PFSK-1 (cell line): ENCODE measurements around the gene PCIF1.

Source experiments
- FOXP2 ChIP-seq: optimal IDR thresholded peaks from 2 replicates; pipeline ENCODE3; 2011; ENCODE audit warnings: borderline replicate concordance, control low read depth, inconsistent platforms; ENCODE audit not compliant: insufficient read depth; ENCODE audit errors: extremely low read length, extremely low read depth
- POLR2AphosphoS5 ChIP-seq: IDR thresholded peaks from 2 replicates; pipeline ENCODE4 v1.6.1; 2012; ENCODE audit warnings: low read depth, mild to moderate bottlenecking, control low read depth, low read length, moderate library complexity
- SIN3A ChIP-seq: IDR thresholded peaks from 2 replicates; pipeline ENCODE4 v1.6.1; 2012; ENCODE audit warnings: mild to moderate bottlenecking, low read length, moderate library complexity, borderline replicate concordance; ENCODE audit not compliant: insufficient read depth
- TAF1 ChIP-seq: IDR thresholded peaks from 2 replicates; pipeline ENCODE4 v1.6.1; 2012; ENCODE audit warnings: low read length, control low read depth, borderline replicate concordance; ENCODE audit not compliant: insufficient read depth
- TF ChIP-seq, protein P1 (sequence below), 2 experiments: IDR thresholded peaks; 2 replicates each; pipeline versions ENCODE4 v1.6.1 to v1.8.0; 2011 to 2012; ENCODE audit warnings: low read depth in 2 of 2, low read length in 2 of 2, control low read depth in 1 of 2, inconsistent platforms in 1 of 2, mild to moderate bottlenecking in 1 of 2, moderate library complexity in 1 of 2; ENCODE audit not compliant: insufficient read depth in 1 of 2

The PCIF1 gene

DNA sequence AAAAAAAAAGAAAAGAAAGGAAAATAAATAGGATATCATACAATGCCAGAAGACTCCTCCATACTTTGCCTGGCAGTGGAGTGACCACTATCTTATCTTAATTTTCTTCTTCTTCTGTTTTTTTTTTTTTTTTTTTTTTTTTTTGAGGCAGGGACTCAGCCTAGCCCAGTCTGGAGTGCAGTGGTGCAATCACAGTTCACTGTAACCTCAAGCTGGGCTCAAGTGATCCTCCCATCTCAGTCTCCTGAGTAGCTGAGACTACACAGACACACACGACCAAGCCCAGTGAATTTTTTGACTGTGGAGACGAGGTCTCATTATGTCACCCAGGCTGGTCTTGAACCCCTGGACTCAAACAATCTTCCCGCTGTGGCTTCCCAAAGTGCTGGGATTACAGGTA, 57.1 kb downstream of the PCIF1 start:
- TF ChIP-seq, protein P1, sequence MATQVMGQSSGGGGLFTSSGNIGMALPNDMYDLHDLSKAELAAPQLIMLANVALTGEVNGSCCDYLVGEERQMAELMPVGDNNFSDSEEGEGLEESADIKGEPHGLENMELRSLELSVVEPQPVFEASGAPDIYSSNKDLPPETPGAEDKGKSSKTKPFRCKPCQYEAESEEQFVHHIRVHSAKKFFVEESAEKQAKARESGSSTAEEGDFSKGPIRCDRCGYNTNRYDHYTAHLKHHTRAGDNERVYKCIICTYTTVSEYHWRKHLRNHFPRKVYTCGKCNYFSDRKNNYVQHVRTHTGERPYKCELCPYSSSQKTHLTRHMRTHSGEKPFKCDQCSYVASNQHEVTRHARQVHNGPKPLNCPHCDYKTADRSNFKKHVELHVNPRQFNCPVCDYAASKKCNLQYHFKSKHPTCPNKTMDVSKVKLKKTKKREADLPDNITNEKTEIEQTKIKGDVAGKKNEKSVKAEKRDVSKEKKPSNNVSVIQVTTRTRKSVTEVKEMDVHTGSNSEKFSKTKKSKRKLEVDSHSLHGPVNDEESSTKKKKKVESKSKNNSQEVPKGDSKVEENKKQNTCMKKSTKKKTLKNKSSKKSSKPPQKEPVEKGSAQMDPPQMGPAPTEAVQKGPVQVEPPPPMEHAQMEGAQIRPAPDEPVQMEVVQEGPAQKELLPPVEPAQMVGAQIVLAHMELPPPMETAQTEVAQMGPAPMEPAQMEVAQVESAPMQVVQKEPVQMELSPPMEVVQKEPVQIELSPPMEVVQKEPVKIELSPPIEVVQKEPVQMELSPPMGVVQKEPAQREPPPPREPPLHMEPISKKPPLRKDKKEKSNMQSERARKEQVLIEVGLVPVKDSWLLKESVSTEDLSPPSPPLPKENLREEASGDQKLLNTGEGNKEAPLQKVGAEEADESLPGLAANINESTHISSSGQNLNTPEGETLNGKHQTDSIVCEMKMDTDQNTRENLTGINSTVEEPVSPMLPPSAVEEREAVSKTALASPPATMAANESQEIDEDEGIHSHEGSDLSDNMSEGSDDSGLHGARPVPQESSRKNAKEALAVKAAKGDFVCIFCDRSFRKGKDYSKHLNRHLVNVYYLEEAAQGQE (IDR thresholded peaks at IDR 0.05; ENCODE audit: insufficient read depth in 1 of 2, low read depth in 2 of 2, low read length in 2 of 2), result no peak
- TF ChIP-seq POLR2AphosphoS5 (no peak), FOXP2 (no peak), TAF1 (no peak), SIN3A (no peak)

DNA sequence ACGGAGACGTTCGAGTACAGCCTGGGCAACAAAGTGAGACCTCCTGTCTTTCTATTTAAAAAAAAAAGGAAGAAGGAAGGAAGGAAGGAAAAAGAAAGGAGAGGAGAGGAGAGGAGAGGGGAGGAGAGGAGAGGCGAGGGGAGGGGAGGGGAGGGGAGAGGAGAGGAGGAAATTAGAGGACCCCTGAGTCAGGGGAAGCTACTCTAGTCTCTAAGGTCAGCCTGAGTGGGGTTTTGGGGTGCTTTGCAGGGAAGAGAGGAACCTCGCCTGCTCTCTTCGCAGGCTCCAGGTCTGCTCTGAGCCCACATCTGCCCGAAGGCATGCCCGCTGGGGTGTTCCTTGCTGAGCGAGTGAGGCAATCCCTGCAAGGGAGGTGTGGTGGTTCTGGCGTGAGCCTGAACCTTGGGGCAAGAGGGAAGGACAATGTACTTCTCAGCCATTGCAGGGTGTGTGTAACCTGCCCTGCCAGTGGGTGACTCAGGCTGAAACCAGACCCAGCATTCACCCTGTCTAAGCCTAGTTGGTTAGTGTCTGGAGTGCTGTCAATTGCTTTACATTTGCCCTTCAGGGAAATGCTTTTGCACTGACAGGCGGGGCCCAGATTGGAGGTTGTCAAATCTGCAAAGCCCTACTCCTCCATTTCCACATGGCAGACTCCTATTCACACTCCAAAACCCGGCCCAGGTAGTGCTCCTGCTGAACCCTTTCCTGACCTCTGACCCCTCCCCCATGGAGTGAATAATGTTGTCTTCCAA, 58.9 kb downstream of the PCIF1 start:
- TF ChIP-seq POLR2AphosphoS5, result no peak
- TF ChIP-seq SIN3A, result no peak
- TF ChIP-seq TAF1, result no peak
- TF ChIP-seq FOXP2, result no peak
- TF ChIP-seq, protein P1 (IDR thresholded peaks at IDR 0.05; ENCODE audit: insufficient read depth in 1 of 2, low read depth in 2 of 2, low read length in 2 of 2), result no peak

DNA sequence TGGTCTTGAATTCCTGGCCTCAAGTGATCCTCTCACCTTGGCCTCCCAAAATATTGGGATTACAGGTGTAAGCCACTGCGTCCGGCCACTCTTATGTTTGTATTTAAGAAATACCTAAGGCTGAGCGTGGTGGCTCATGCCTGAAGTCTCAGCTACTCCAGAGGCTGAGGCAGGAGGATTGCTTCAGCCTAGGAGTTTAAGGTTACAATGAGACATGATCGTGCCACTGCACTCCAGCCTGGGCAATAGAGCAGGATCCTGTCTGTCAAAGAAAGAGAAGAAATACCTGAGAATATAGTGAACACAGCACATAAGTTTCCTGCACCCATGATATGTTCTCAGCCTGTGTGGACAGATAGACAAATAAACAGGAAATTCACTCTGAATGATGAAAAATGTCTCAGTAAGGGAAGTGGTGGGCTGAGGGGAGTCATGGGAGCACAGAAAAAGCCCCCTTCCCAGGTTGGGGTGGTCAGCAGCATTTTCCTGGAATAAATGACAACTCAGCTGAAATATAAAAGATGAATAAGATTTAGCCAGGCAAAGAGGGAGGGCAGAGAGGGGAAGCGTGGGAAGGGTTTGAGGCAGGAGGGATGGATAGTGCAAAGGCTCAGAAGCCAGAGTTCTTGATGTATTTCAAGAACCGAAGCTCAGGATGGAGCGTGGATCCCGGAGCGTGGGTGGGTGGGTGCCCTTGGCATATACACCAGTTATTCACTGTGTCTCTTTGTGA, 60.4 kb downstream of the PCIF1 start:
- TF ChIP-seq, protein P1 (IDR thresholded peaks at IDR 0.05; ENCODE audit: insufficient read depth in 1 of 2, low read depth in 2 of 2, low read length in 2 of 2), result no peak

DNA sequence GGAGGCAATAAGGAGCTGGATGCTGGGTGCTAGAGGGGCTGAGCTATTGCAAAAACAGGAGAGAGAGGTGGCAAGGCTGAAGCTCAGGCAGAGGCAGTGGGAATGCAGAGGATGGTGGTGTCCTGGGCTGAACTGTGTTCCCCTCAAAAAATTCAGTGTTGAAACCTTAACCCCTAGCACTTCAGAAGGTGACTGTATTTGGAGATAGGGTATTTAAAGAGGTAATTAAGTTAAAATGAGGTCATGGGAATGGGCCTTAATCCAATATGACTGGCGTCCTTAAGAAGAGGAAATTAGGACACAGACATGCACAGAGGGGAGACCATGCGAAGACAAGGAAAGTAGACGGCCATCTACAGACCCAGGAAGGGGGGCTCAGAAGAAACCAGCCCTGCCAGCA, 62.7 kb downstream of the PCIF1 start:
- TF ChIP-seq FOXP2, result no peak
- TF ChIP-seq, protein P1 (IDR thresholded peaks at IDR 0.05; ENCODE audit: insufficient read depth in 1 of 2, low read depth in 2 of 2, low read length in 2 of 2), result no peak
- no peak for TF ChIP-seq SIN3A
- TF ChIP-seq POLR2AphosphoS5, result no peak
- TF ChIP-seq TAF1, result no peak
